Measurements from ENCODE around the gene LECT2. TPM values are rescaled to one million over a fixed set of nuclear protein-coding genes. Genes with fewer than 3 reads are reported as not detected.

The LECT2 gene
- total RNA-seq, 1 experiment from 2014 or later = not detected

GRCh38 chr5:135990528-135991255 is 35.9 kb upstream of the LECT2 start:
- H3K36me3 ChIP-seq (ENCODE audit: control insufficient read depth, insufficient read depth, low read length) = no peaks in the 10 kb centered on the region
- ChIA-PET CTCF (no interaction called here), POLR2A (no interaction called here)
- H3K27ac ChIP-seq (ENCODE audit: low read length) = no peak overlapping the region
- H3K4me3 ChIP-seq (ENCODE audit: low read depth in 2 of 2, low read length in 2 of 2) = no peak overlapping the region
- intact Hi-C loops (cut with micrococcal nuclease; ENCODE audit: unreplicated experiment) = no loop called here
- in situ Hi-C loops (cut with HindIII; ENCODE audit: low pct_unique_long_range_greater_than_20kb, low sequenced_read_pairs) = no loop called here
- H3K27me3 ChIP-seq (ENCODE audit: control insufficient read depth, insufficient read depth, low read length) = no peaks in the 10 kb centered on the region
- BruUV-seq (replicated peaks) = no TSS peak
- TF ChIP-seq TCF7L2 (IDR thresholded peaks at IDR 0.05; ENCODE audit: low read depth, low read length) = no peak
- no peak for TF ChIP-seq SIN3A (IDR thresholded peaks at IDR 0.05; ENCODE audit: borderline replicate concordance, insufficient read depth, low read depth, low read length)
- TF ChIP-seq, protein P1, sequence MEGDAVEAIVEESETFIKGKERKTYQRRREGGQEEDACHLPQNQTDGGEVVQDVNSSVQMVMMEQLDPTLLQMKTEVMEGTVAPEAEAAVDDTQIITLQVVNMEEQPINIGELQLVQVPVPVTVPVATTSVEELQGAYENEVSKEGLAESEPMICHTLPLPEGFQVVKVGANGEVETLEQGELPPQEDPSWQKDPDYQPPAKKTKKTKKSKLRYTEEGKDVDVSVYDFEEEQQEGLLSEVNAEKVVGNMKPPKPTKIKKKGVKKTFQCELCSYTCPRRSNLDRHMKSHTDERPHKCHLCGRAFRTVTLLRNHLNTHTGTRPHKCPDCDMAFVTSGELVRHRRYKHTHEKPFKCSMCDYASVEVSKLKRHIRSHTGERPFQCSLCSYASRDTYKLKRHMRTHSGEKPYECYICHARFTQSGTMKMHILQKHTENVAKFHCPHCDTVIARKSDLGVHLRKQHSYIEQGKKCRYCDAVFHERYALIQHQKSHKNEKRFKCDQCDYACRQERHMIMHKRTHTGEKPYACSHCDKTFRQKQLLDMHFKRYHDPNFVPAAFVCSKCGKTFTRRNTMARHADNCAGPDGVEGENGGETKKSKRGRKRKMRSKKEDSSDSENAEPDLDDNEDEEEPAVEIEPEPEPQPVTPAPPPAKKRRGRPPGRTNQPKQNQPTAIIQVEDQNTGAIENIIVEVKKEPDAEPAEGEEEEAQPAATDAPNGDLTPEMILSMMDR (IDR thresholded peaks at IDR 0.05) = no peak
- TF ChIP-seq POLR2AphosphoS5 (IDR thresholded peaks at IDR 0.05; ENCODE audit: low read depth, low read length) = no peak
- TF ChIP-seq REST (IDR thresholded peaks at IDR 0.05; ENCODE audit: insufficient read depth in 1 of 2, low read depth in 2 of 2, low read length in 1 of 2) = no peak
- H3K4me1 ChIP-seq (ENCODE audit: control insufficient read depth, insufficient read depth, low read length) = no peaks in the 10 kb centered on the region
- H3K9me3 ChIP-seq (ENCODE audit: control insufficient read depth, insufficient read depth, low read depth, low read length) = no peaks in the 10 kb centered on the region
- no peak for DNase-seq (ENCODE audit: low read depth, low spot score)
- ATAC-seq = no peak

DNA sequence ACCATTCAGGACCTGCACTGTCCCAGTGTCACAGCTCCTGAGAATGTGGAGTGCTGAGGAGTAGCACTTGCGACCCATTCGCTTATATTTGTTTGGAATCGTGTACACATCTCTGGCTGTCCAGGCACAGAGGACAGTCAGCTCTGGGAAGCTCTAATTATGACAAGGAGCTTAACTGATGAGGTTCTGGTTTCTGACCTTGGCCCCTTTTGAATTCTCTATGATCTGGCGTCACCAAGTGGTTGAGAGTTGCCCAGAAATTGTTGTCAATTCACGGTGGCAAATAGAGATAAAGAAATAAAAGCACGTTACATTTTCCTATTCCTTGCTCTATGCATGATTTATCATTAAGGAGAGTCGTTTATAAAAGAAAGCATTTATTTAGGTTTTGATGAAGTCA is 34.9 kb upstream of the LECT2 start:
- no peaks in the 10 kb centered on the region for H3K27me3 ChIP-seq (ENCODE audit: control insufficient read depth, insufficient read depth, low read length)
- ChIA-PET CTCF (no interaction called here), POLR2A (no interaction called here)
- H3K36me3 ChIP-seq (ENCODE audit: control insufficient read depth, insufficient read depth, low read length) = no peaks in the 10 kb centered on the region
- no peak for ATAC-seq
- DNase-seq (ENCODE audit: low read depth, low spot score) = no peak
- in situ Hi-C loops (cut with HindIII; ENCODE audit: low pct_unique_long_range_greater_than_20kb, low sequenced_read_pairs) (no loop called here), intact Hi-C loops (cut with micrococcal nuclease; ENCODE audit: unreplicated experiment) (no loop called here)
- no TSS peak for BruUV-seq (replicated peaks)
- H3K4me1 ChIP-seq (ENCODE audit: control insufficient read depth, insufficient read depth, low read length) = no peaks in the 10 kb centered on the region
- TF ChIP-seq, protein P1 (IDR thresholded peaks at IDR 0.05) = no peak
- no peak for TF ChIP-seq TCF7L2 (IDR thresholded peaks at IDR 0.05; ENCODE audit: low read depth, low read length)
- no peak for TF ChIP-seq SIN3A (IDR thresholded peaks at IDR 0.05; ENCODE audit: borderline replicate concordance, insufficient read depth, low read depth, low read length)
- TF ChIP-seq POLR2AphosphoS5 (IDR thresholded peaks at IDR 0.05; ENCODE audit: low read depth, low read length) = no peak
- TF ChIP-seq REST (IDR thresholded peaks at IDR 0.05; ENCODE audit: insufficient read depth in 1 of 2, low read depth in 2 of 2, low read length in 1 of 2) = no peak
- no peak overlapping the region for H3K27ac ChIP-seq (ENCODE audit: low read length)
- no peaks in the 10 kb centered on the region for H3K9me3 ChIP-seq (ENCODE audit: control insufficient read depth, insufficient read depth, low read depth, low read length)
- H3K4me3 ChIP-seq (ENCODE audit: low read depth in 2 of 2, low read length in 2 of 2) = no peak overlapping the region
